ENCODE results near the gene BICD2.

The BICD2 gene

DNA sequence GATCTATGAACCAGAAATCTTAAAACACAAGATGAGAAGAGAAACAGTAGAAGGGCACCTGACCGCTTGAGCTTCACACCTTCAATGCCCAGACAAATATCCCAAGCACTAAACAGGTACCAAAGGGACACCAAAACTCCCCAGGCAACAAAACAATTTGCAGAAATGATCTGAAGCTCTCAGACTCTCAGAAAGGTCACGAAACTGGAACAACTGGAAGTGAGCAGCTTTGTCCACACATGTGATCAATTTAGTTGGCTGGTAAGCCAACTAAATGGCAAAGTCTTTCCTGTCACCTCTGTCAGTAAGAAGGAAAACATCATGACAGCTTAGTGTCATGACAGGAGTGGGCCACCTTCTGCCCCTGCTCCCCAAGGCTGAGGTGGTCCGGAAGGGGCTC, 98.8 kb downstream of the BICD2 start:
- no peak for DNase-seq

GRCh38 chr9:92664394-92665152, 100.1 kb downstream of the BICD2 start:
- no peak for DNase-seq

GRCh38 chr9:92663951-92664350, 100.7 kb downstream of the BICD2 start:
- DNase-seq = no peak

- no peak for DNase-seq
These were observed 101.5 kb downstream of the BICD2 start for GRCh38 chr9:92663126-92663525.

- no peak for DNase-seq
These were observed 102.9 kb downstream of the BICD2 start for GRCh38 chr9:92661743-92662142.
